ENCODE measurements around the gene PRDM2.

DNA sequence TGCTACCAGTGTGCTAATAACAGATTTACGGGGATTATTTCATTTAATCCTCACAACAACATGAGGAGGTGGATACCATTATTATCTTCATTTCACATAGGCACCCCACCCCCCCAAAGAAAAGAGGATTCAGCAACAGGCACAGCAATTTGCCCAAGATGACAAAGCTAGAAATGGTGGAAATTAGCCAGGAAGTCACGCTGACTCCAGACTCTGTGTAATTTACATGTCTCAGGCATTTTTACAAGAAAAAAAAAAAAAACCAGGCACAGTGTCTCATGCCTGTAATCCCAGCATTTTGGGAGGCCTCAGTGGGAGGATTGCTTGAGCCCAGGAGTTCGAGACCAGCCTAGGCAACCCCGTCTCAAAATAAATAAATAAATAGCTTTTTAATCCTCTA lies 37.5 kb upstream of the PRDM2 start:
- TF ChIP-seq POLR2A (IDR thresholded peaks at IDR 0.05; ENCODE audit: extremely low read depth, insufficient read length) (no peak), MYC (IDR thresholded peaks at IDR 0.05; ENCODE audit: low read depth, low read length) (no peak)
- TF ChIP-seq, protein P1, sequence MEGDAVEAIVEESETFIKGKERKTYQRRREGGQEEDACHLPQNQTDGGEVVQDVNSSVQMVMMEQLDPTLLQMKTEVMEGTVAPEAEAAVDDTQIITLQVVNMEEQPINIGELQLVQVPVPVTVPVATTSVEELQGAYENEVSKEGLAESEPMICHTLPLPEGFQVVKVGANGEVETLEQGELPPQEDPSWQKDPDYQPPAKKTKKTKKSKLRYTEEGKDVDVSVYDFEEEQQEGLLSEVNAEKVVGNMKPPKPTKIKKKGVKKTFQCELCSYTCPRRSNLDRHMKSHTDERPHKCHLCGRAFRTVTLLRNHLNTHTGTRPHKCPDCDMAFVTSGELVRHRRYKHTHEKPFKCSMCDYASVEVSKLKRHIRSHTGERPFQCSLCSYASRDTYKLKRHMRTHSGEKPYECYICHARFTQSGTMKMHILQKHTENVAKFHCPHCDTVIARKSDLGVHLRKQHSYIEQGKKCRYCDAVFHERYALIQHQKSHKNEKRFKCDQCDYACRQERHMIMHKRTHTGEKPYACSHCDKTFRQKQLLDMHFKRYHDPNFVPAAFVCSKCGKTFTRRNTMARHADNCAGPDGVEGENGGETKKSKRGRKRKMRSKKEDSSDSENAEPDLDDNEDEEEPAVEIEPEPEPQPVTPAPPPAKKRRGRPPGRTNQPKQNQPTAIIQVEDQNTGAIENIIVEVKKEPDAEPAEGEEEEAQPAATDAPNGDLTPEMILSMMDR (IDR thresholded peaks at IDR 0.05; ENCODE audit: low read depth, low read length) = no peak
- TF ChIP-seq, protein P2, sequence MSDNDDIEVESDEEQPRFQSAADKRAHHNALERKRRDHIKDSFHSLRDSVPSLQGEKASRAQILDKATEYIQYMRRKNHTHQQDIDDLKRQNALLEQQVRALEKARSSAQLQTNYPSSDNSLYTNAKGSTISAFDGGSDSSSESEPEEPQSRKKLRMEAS (IDR thresholded peaks at IDR 0.05; ENCODE audit: low read depth, low read length) = no peak

Measured in NB4 (cell line).